Prostate gland (tissue), 2 donors: ENCODE data around the gene IPP.

ENCODE experiments used
- CTCF ChIP-seq, 4 experiments: fragments of 200-600 bp in 2 of 4; fragments of 450-650 bp in 2 of 4; sonication (generic) in 2 of 4; IDR thresholded peaks; 1 replicate in 3 of 4; 2 replicates in 1 of 4; pipeline ENCODE4 v1.5.1; 2016 to 2019; ENCODE audit warnings: antibody characterized with exemption in 4 of 4, mild to moderate bottlenecking in 2 of 4, moderate library complexity in 2 of 4
- POLR2A ChIP-seq: fragments of 450-650 bp; IDR thresholded peaks from one replicate; pipeline ENCODE4 v1.6.1; 2016; ENCODE audit warnings: antibody characterized with exemption, mild to moderate bottlenecking
- POLR2AphosphoS5 ChIP-seq: sonication (generic); formaldehyde crosslinking; IDR thresholded peaks from one replicate; pipeline ENCODE4 v1.6.1; 2017; ENCODE audit warnings: antibody characterized with exemption

DNA sequence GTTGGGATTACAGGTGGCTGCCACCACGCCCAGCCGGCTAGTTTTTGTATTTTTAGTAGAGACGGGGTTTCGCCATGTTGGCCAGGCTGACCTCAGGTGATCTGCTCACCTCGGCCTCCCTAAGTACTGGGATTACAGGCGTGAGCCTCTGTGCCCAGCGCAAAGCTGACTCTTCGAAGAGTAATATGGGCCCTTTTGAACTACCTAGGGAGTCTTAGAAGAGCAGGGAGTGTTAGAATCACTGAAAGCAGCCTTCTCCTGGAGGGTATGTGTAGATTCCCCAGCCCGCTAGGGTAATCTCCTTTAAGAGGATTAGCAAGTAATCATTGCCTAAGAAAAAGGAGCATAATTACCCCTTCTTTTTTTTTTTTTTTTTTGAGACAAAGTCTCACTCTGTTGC is 46.5 kb upstream of the IPP start:
- no peak for TF ChIP-seq CTCF (IDR thresholded peaks at IDR 0.05)
- TF ChIP-seq POLR2AphosphoS5, result no peak
- TF ChIP-seq POLR2A, result no peak
